Frontal cortex (tissue), 4 donors: ENCODE measurements around the gene FKTN. TPM values are rescaled to one million over a fixed set of nuclear protein-coding genes. Genes with fewer than 3 reads are reported as not detected.
"Not testable (repeated sequence)": the region's sequence is repeated elsewhere in the genome, so short reads cannot be mapped to it uniquely, and the experiment has no call there.

Experiments
- DNase-seq, 2 donors: peaks; one replicate each; pipeline ENCODE4 v3.0.0; 2012; ENCODE audit warnings: low spot score in 2 of 2
- FAIRE-seq: peaks from 2 replicates; lab custom pipeline; 2012; peaks lifted over from hg19 to GRCh38; lab: Jason Lieb, UNC
- total RNA-seq: library from RNA; depleted of rRNA; stranded (reverse); fragments of >200 nt; gene quantifications from one replicate; pipeline ENCODE4 v1.2.3, GENCODE V29; 2014
- donor health status: control.
- donor health status: control.
- donor health status: control.

FKTN gene
- total RNA-seq: 21.2 TPM

- FAIRE-seq: no peak
- DNase-seq: peak; percentile 41 to 75
Measured at GRCh38 chr9:105557804-105558610, at the start of gene FKTN. TSS of gene FKTN (plus strand) at chr9:105558131. CDS start at chr9:105575033, 16,902 bp downstream.

- no peak for DNase-seq
- no peak for FAIRE-seq
Measured at GRCh38 chr9:105508530-105508929, 49.4 kb upstream of the FKTN start.

- FAIRE-seq (no peak), DNase-seq (no peak)
Measured at GRCh38 chr9:105510024-105510423, 47.9 kb upstream of the FKTN start.

- FAIRE-seq (no peak), DNase-seq (no peak)
Measured at GRCh38 chr9:105511446-105511845, 46.5 kb upstream of the FKTN start.

GRCh38 chr9:105515811-105516413, 42.0 kb upstream of the FKTN start:
- FAIRE-seq (no peak), DNase-seq (no peak)

GRCh38 chr9:105519710-105520369, 38.1 kb upstream of the FKTN start:
- not testable (repeated sequence) for FAIRE-seq, DNase-seq

GRCh38 chr9:105520992-105521391, 36.9 kb upstream of the FKTN start:
- FAIRE-seq, DNase-seq: not testable (repeated sequence)

- not testable (repeated sequence) for DNase-seq, FAIRE-seq
Measured at GRCh38 chr9:105522618-105523385, 35.1 kb upstream of the FKTN start.

GRCh38 chr9:105531530-105531929, 26.4 kb upstream of the FKTN start:
- DNase-seq: no peak
- FAIRE-seq: no peak

- FAIRE-seq (no peak), DNase-seq (no peak)
Measured at GRCh38 chr9:105535920-105536668, 21.8 kb upstream of the FKTN start.

GRCh38 chr9:105539452-105539851, 18.5 kb upstream of the FKTN start:
- no peak for FAIRE-seq

GRCh38 chr9:105541838-105542237, 16.1 kb upstream of the FKTN start:
- DNase-seq (no peak), FAIRE-seq (no peak)

More at GRCh38 chr9:105539452-105539851, 18.5 kb upstream of the FKTN start:
- no peak for DNase-seq

- no peak for DNase-seq
- no peak for FAIRE-seq
Measured at GRCh38 chr9:105554042-105554441, 3.9 kb upstream of the FKTN start.

- FAIRE-seq: no peak
Measured at GRCh38 chr9:105572455-105572854, 14.5 kb downstream of the FKTN start.

GRCh38 chr9:105579952-105580351, 22.0 kb downstream of the FKTN start:
- FAIRE-seq, DNase-seq: not testable (repeated sequence)

More at GRCh38 chr9:105572455-105572854, 14.5 kb downstream of the FKTN start:
- no peak for DNase-seq

- DNase-seq, FAIRE-seq: not testable (repeated sequence)
Measured at GRCh38 chr9:105581550-105581949, 23.6 kb downstream of the FKTN start.

GRCh38 chr9:105593145-105593544, 35.2 kb downstream of the FKTN start:
- no peak for DNase-seq
- no peak for FAIRE-seq

GRCh38 chr9:105608721-105609598, 51.0 kb downstream of the FKTN start:
- DNase-seq: peak in 1 of 2 donors; percentile 15
- FAIRE-seq: peak; percentile 88
